CD14-positive monocyte (primary cell): ENCODE measurements around the gene EBF3. TPM values are rescaled to one million over a fixed set of nuclear protein-coding genes. Genes with fewer than 3 reads are reported as not detected.
A peak's percentile ranks its signal among the peaks of the same experiment; 100 is the strongest.

Experiments used
- DNase-seq, 3 donors: peaks; one replicate each; pipeline ENCODE4 v3.0.0-alpha.2; 2011 to 2022
- H2AFZ ChIP-seq: 2 replicates; pipeline ENCODE4 v1.6.0; 2012; ENCODE audit warnings: mild to moderate bottlenecking, low read depth, low read length, inconsistent platforms; ENCODE audit not compliant: insufficient read depth, poor library complexity, severe bottlenecking
- H3K27ac ChIP-seq, 2 donors: 1 replicate in 1 of 2; 2 replicates in 1 of 2; pipeline ENCODE4 v1.5.1; 2012 to 2013; ENCODE audit warnings: low read length in 2 of 2, control low read depth in 1 of 2, inconsistent platforms in 1 of 2, low read depth in 1 of 2, mild to moderate bottlenecking in 1 of 2
- H3K27me3 ChIP-seq, 2 donors: one replicate each; pipeline versions ENCODE4 v1.6.0 to v1.6.1; 2011 to 2013; ENCODE audit warnings: low read length in 2 of 2; ENCODE audit not compliant: control insufficient read depth in 2 of 2, insufficient read depth in 2 of 2
- H3K36me3 ChIP-seq, 2 donors: replicated peaks in 1 of 2; 1 replicate in 1 of 2; 2 replicates in 1 of 2; pipeline versions ENCODE4 v1.5.1 to v1.6.1; 2012 to 2013; ENCODE audit warnings: low read length in 2 of 2, control low read depth in 1 of 2, inconsistent platforms in 1 of 2, mild to moderate bottlenecking in 1 of 2; ENCODE audit not compliant: insufficient read depth in 2 of 2, control insufficient read depth in 1 of 2
- H3K4me1 ChIP-seq, 2 donors: 1 replicate in 1 of 2; 2 replicates in 1 of 2; pipeline versions ENCODE4 v1.5.1 to v1.6.1; 2012 to 2013; ENCODE audit warnings: low read length in 2 of 2, control low read depth in 1 of 2, inconsistent platforms in 1 of 2, mild to moderate bottlenecking in 1 of 2, moderate library complexity in 1 of 2; ENCODE audit not compliant: insufficient read depth in 2 of 2, control insufficient read depth in 1 of 2
- H3K4me2 ChIP-seq: replicated peaks from 2 replicates; pipeline ENCODE3; 2012; ENCODE audit warnings: low read length, moderate library complexity, mild to moderate bottlenecking; ENCODE audit not compliant: poor library complexity, severe bottlenecking; ENCODE audit errors: extremely low read depth
- H3K4me3 ChIP-seq, 3 experiments: fragments of 200-600 bp in 1 of 3; sonication (generic) in 1 of 3; replicated peaks in 1 of 3; 1 replicate in 2 of 3; 2 replicates in 1 of 3; pipeline ENCODE4 v1.5.1; 2011 to 2013; ENCODE audit warnings: low read length in 3 of 3, mild to moderate bottlenecking in 3 of 3, control low read depth in 2 of 3, low read depth in 2 of 3, inconsistent platforms in 1 of 3, moderate library complexity in 1 of 3
- H3K79me2 ChIP-seq: 2 replicates; pipeline ENCODE4 v1.6.0; 2012; ENCODE audit warnings: mild to moderate bottlenecking, control low read depth, inconsistent platforms, low read length, moderate library complexity; ENCODE audit not compliant: insufficient read depth
- H3K9ac ChIP-seq: 2 replicates; pipeline ENCODE4 v1.6.0; 2017; ENCODE audit warnings: low read length, mild to moderate bottlenecking; ENCODE audit not compliant: insufficient read depth, poor library complexity, severe bottlenecking
- H3K9me3 ChIP-seq, 2 donors: replicated peaks in 1 of 2; 1 replicate in 1 of 2; 2 replicates in 1 of 2; pipeline versions ENCODE4 v1.5.1 to v1.6.1; 2012 to 2013; ENCODE audit warnings: low read length in 2 of 2, control low read depth in 1 of 2; ENCODE audit not compliant: control insufficient read depth in 1 of 2, insufficient read depth in 1 of 2
- H4K20me1 ChIP-seq: 2 replicates; pipeline ENCODE4 v1.6.0; 2012; ENCODE audit warnings: mild to moderate bottlenecking, low read length, control low read depth, moderate library complexity; ENCODE audit not compliant: insufficient read depth
- H3K27ac Mint-ChIP-seq, 7 donors: one replicate each; pipeline ENCODE4 v1.8.0; 2020; ENCODE audit warnings: mild to moderate bottlenecking in 7 of 7, mixed read lengths in 7 of 7, moderate library complexity in 6 of 7, inconsistent platforms in 2 of 7
- H3K27me3 Mint-ChIP-seq, 3 donors: one replicate each; pipeline ENCODE4 v1.8.0; 2021 to 2022; ENCODE audit warnings: low read depth in 3 of 3, mild to moderate bottlenecking in 3 of 3, mixed read lengths in 3 of 3, moderate library complexity in 3 of 3, inconsistent platforms in 1 of 3
- H3K36me3 Mint-ChIP-seq, 2 donors: one replicate each; pipeline ENCODE4 v1.8.0; 2020; ENCODE audit warnings: mixed read lengths in 2 of 2, inconsistent platforms in 1 of 2, mild to moderate bottlenecking in 1 of 2
- H3K4me1 Mint-ChIP-seq: one replicate; pipeline ENCODE4 v1.8.0; 2020; ENCODE audit warnings: mild to moderate bottlenecking, mixed read lengths
- H3K4me3 Mint-ChIP-seq, 2 donors: one replicate each; pipeline ENCODE4 v1.8.0; 2020; ENCODE audit warnings: mild to moderate bottlenecking in 2 of 2, mixed read lengths in 2 of 2, moderate library complexity in 1 of 2
- H3K9me3 Mint-ChIP-seq, 7 donors: one replicate each; pipeline ENCODE4 v1.8.0; 2020 to 2022; ENCODE audit warnings: mixed read lengths in 7 of 7, mild to moderate bottlenecking in 6 of 7, moderate library complexity in 6 of 7, inconsistent platforms in 2 of 7
- CTCF ChIP-seq: fragments of 200-600 bp; IDR thresholded peaks from one replicate; pipeline ENCODE4 v1.8.0; 2022; ENCODE audit warnings: antibody characterized with exemption, mild to moderate bottlenecking
- WGBS: methylation state at CpG from one replicate; pipeline ENCODE4 v1.1.5; 2013; ENCODE audit warnings: missing lambda C conversion rate; ENCODE audit not compliant: insufficient coverage; 5-methylcytosine and 5-hydroxymethylcytosine counted together
- intact Hi-C, 2 donors: fragments of 100-400 bp; cut with micrococcal nuclease; formaldehyde crosslinking; loops; one replicate each; pipeline versions ENCODE4 v1.15.0 to v1.15.1; 2023
- polyA plus RNA-seq, 3 donors: library from polyadenylated mRNA; depleted of rRNA in 1 of 3; unstranded in 2 of 3; stranded (reverse) in 1 of 3; fragments of 300-500 nt in 2 of 3; fragments of >200 nt in 1 of 3; fragmentation: Illumina TruSeq in 2 of 3; gene quantifications; 1 replicate in 2 of 3; 2 replicates in 1 of 3; pipeline ENCODE4 v1.2.3, GENCODE V29; 2012 to 2021

EBF3 gene
- polyA plus RNA-seq, 3 donors: not detected

DNA sequence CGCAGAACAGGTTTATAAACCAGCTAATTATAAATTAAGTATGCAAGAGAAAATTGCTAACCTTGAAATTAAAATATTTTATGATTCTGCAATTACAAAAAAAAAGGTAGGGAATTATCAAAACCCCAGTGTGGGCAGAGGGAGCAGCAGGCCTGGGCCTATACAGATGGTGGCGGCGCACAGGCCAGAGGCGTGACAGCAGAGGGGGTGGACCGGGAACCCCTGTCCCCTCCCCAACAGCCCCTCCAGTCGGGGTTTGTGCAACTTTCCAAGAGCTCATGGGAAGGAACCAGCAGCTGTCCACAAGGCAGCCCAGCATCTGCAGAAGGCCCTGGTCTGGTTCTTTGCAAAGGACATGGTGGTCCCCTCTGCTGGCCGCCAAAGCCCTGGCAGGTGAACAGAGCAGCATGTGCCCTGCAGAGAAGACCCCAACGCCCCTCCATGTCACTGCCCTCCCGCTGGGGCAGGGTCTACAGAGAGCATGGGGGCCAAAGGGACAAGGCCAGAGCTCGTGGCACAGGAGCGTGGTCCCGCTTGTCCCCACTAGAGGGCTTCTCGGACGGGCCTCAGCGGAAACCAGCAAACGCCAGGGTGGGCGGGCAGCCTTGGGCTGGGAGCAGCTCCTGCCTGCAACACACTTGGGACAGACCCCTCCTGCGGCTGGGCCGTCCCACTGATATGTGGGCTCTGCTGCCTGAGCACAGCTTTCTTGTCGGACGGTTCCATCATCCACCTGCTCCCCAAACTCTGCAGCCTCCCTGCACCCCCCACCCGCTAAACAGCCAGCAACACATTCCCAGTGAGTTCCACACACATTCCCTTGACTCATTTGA, 75.1 kb downstream of the EBF3 start:
- Histone ChIP-seq H3K4me2 (no peak overlapping the region), H3K4me3 (no peak overlapping the region), H3K9ac (no peak overlapping the region), H4K20me1 (no peaks in the 10 kb centered on the region), H3K27me3 (no peaks in the 10 kb centered on the region), H3K9me3 (no peaks in the 10 kb centered on the region), H3K79me2 (no peaks in the 10 kb centered on the region), H3K27ac (no peak overlapping the region), H2AFZ (no peak overlapping the region), H3K36me3 (no peaks in the 10 kb centered on the region), H3K4me1 (peaks cover under 1 to 2% of the 10 kb centered on the region in 2 donors)
- Mint-ChIP-seq H3K4me1 (peaks cover 2% of the 10 kb centered on the region), H3K9me3 (peaks cover 0 to 1% (median 0%) of the 10 kb centered on the region in 7 donors), H3K4me3 (no peak overlapping the region), H3K27ac (no peak overlapping the region), H3K27me3 (peaks cover 0 to 4% (median 2%) of the 10 kb centered on the region in 3 donors), H3K36me3 (no peaks in the 10 kb centered on the region)
- DNase-seq: no peak
- intact Hi-C loops: no loop called here
- 64% methylated on average over 14 of the region's 22 CpGs for WGBS
- TF ChIP-seq CTCF: peak; percentile 65

- no peaks in the 10 kb centered on the region for H4K20me1 ChIP-seq
- H3K27ac ChIP-seq: no peak overlapping the region
- Mint-ChIP-seq H3K9me3 (peaks cover 0 to 1% (median 0%) of the 10 kb centered on the region in 7 donors), H3K4me1 (peaks cover 9% of the 10 kb centered on the region), H3K36me3 (no peaks in the 10 kb centered on the region), H3K27me3 (peaks cover 0 to 2% (median 0%) of the 10 kb centered on the region in 3 donors), H3K27ac (no peak overlapping the region), H3K4me3 (no peak overlapping the region)
- H3K4me1 ChIP-seq: peaks cover 5 to 10% of the 10 kb centered on the region in 2 donors
- H2AFZ ChIP-seq: no peak overlapping the region
- 96% methylated on average over 20 of the region's 35 CpGs for WGBS
- TF ChIP-seq CTCF: no peak
- no peaks in the 10 kb centered on the region for H3K9me3 ChIP-seq
- no peak overlapping the region for H3K4me3 ChIP-seq
- H3K4me2 ChIP-seq: no peak overlapping the region
- intact Hi-C loops: no loop called here
- no peaks in the 10 kb centered on the region for H3K36me3 ChIP-seq
- H3K9ac ChIP-seq: no peak overlapping the region
- DNase-seq: no peak
- H3K79me2 ChIP-seq: no peaks in the 10 kb centered on the region
- H3K27me3 ChIP-seq: no peaks in the 10 kb centered on the region
Observed at GRCh38 chr10:129887986-129888783, 75.9 kb downstream of the EBF3 start.
